Brain microvascular endothelial cell (primary cell): ENCODE data around the gene LONP1.

Source experiments
- DNase-seq: peaks from one replicate; pipeline ENCODE4 v3.0.0-alpha.2; 2020
- H3K27ac ChIP-seq: fragments of 250-450 bp; sonication (Bioruptor Pico); 2 replicates; pipeline ENCODE4 v1.5.1; 2020; ENCODE audit warnings: mild to moderate bottlenecking, moderate library complexity
- H3K27me3 ChIP-seq: fragments of 250-450 bp; sonication (Bioruptor Pico); replicated peaks from 2 replicates; pipeline ENCODE4 v1.5.1; 2020; ENCODE audit warnings: mild to moderate bottlenecking
- H3K36me3 ChIP-seq: fragments of 250-450 bp; sonication (Bioruptor Pico); replicated peaks from 2 replicates; pipeline ENCODE4 v1.5.1; 2020; ENCODE audit warnings: mild to moderate bottlenecking
- H3K4me3 ChIP-seq: 2 replicates; pipeline ENCODE4 v1.5.1; 2011; ENCODE audit warnings: low read depth, mild to moderate bottlenecking, control low read depth, low read length, moderate library complexity
- in situ Hi-C: cut with HindIII; loops from 2 replicates; pipeline ENCODE4 v1.10.0; 2017; ENCODE audit warnings: low sequenced_read_pairs, low pct_ligation_motif_present
- TF ChIP-seq, protein P1 (sequence below): IDR thresholded peaks from 2 replicates; pipeline ENCODE4 v1.5.1; 2011; ENCODE audit warnings: low read depth, mild to moderate bottlenecking, moderate library complexity, low read length, control low read depth, inconsistent platforms; ENCODE audit errors: missing control alignments

The LONP1 gene

DNA sequence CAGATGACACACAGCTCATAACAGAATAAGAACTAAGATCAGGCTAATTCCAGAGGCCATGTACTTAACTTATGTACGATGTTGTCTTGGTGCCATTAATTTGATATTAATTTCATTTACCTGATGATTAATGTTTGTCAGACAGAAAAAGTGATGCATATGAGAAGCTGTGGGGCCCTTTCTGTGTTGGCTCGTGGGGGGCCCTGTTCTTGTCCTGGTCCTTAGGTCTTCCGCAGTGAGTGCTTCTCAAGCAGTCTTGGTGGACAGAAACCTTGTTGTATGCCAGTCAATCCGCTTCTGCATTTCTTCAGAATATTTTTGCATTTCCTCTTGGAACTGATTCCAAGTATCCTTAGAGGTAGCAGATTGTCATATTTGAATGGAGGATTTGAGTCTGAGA is 76.9 kb downstream of the LONP1 start:
- no peak overlapping the region for H3K27ac ChIP-seq
- DNase-seq, result no peak
- TF ChIP-seq, protein P1, sequence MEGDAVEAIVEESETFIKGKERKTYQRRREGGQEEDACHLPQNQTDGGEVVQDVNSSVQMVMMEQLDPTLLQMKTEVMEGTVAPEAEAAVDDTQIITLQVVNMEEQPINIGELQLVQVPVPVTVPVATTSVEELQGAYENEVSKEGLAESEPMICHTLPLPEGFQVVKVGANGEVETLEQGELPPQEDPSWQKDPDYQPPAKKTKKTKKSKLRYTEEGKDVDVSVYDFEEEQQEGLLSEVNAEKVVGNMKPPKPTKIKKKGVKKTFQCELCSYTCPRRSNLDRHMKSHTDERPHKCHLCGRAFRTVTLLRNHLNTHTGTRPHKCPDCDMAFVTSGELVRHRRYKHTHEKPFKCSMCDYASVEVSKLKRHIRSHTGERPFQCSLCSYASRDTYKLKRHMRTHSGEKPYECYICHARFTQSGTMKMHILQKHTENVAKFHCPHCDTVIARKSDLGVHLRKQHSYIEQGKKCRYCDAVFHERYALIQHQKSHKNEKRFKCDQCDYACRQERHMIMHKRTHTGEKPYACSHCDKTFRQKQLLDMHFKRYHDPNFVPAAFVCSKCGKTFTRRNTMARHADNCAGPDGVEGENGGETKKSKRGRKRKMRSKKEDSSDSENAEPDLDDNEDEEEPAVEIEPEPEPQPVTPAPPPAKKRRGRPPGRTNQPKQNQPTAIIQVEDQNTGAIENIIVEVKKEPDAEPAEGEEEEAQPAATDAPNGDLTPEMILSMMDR, result no peak
- no peak overlapping the region for H3K4me3 ChIP-seq
- in situ Hi-C loops, result no loop called here
- peaks cover 58% of the 10 kb centered on the region for H3K36me3 ChIP-seq
- H3K27me3 ChIP-seq, result no peaks in the 10 kb centered on the region

GRCh38 chr19:5642204-5642603 is 77.7 kb downstream of the LONP1 start:
- H3K27me3 ChIP-seq, result no peaks in the 10 kb centered on the region
- TF ChIP-seq, protein P1, result no peak
- in situ Hi-C loops, result no loop called here
- no peak overlapping the region for H3K4me3 ChIP-seq
- no peak overlapping the region for H3K27ac ChIP-seq
- H3K36me3 ChIP-seq, result peaks cover 50% of the 10 kb centered on the region
- no peak for DNase-seq
